ENCODE measurements around the gene SLC7A8. TPM values are rescaled to one million over a fixed set of nuclear protein-coding genes. Genes with fewer than 3 reads are reported as not detected.

Gene SLC7A8
- total RNA-seq, 3 donors from 2014 or later (not counting 1 experiment from before 2014, with no cell fraction given) = 0.42 to 1.2 (median 1.0) TPM

- no peak overlapping the region for H3K4me3 ChIP-seq (ENCODE audit: low read length)
- Mint-ChIP-seq H3K27me3 (ENCODE audit: low read depth in 2 of 2) (peaks cover 3 to 5% of the 10 kb centered on the region in 2 donors), H3K36me3 (no peaks in the 10 kb centered on the region), H3K4me3 (no peak overlapping the region), H3K9me3 (no peaks in the 10 kb centered on the region), H3K4me1 (no peaks in the 10 kb centered on the region), H3K27ac (no peak overlapping the region)
- no peak for TF ChIP-seq CTCF (IDR thresholded peaks at IDR 0.05)
- H3K36me3 ChIP-seq (ENCODE audit: control insufficient read depth, insufficient read depth, low read length) = no peaks in the 10 kb centered on the region
- ATAC-seq = no peak
- H3K27me3 ChIP-seq (ENCODE audit: control insufficient read depth, insufficient read depth, low read length) = no peaks in the 10 kb centered on the region
- H3K4me1 ChIP-seq (ENCODE audit: control insufficient read depth, insufficient read depth, low read length) = no peaks in the 10 kb centered on the region
- 82% methylated on average over 27 of the region's 28 CpGs for whole genome bisulfite sequencing (ENCODE audit: insufficient coverage)
- H3K27ac ChIP-seq (ENCODE audit: low read length) = no peak overlapping the region
- intact Hi-C loops (cut with micrococcal nuclease) = no loop called here
- no peaks in the 10 kb centered on the region for H3K9me3 ChIP-seq (ENCODE audit: control insufficient read depth, insufficient read depth, low read length)
- no peak for DNase-seq
Measured at GRCh38 chr14:23153851-23154796, 29.3 kb downstream of the SLC7A8 start.

DNA sequence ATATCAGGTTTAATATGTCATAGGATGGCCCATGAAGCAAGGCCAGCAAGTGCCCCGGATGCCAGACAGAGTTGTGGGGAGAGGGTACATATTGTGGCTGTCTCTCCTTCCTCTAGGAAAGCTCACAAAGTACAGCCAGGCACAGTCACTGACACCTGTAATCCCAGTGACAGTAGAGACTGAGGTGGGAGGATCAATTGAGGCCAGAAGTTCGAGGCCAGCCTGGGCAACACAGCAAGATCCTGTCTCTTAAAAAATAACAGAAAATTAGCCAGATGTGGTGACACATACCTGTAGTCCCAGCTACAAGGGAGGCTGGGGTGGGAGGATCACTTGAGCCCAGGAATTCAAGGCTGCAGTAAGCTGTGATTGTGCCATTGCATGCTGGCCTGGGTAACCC, 32.1 kb downstream of the SLC7A8 start:
- WGBS (ENCODE audit: insufficient coverage) = 84% methylated on average over 2 of the region's 2 CpGs
- Mint-ChIP-seq H3K36me3 (no peaks in the 10 kb centered on the region), H3K27me3 (ENCODE audit: low read depth in 2 of 2) (peaks cover 0 to 6% of the 10 kb centered on the region in 2 donors), H3K27ac (no peak overlapping the region), H3K4me3 (no peak overlapping the region), H3K4me1 (no peaks in the 10 kb centered on the region), H3K9me3 (no peaks in the 10 kb centered on the region)
- no peak for DNase-seq
- ATAC-seq = no peak
- no peak for TF ChIP-seq CTCF (IDR thresholded peaks at IDR 0.05)
- Histone ChIP-seq H3K36me3 (ENCODE audit: control insufficient read depth, insufficient read depth, low read length) (no peaks in the 10 kb centered on the region), H3K4me1 (ENCODE audit: control insufficient read depth, insufficient read depth, low read length) (no peaks in the 10 kb centered on the region), H3K27me3 (ENCODE audit: control insufficient read depth, insufficient read depth, low read length) (no peaks in the 10 kb centered on the region), H3K9me3 (ENCODE audit: control insufficient read depth, insufficient read depth, low read length) (no peaks in the 10 kb centered on the region), H3K4me3 (ENCODE audit: low read length) (no peak overlapping the region), H3K27ac (ENCODE audit: low read length) (no peak overlapping the region)
- intact Hi-C loops (cut with micrococcal nuclease) = no loop called here

- no peak for TF ChIP-seq CTCF (IDR thresholded peaks at IDR 0.05)
- Mint-ChIP-seq H3K4me3 (no peak overlapping the region), H3K27me3 (ENCODE audit: low read depth in 2 of 2) (peaks cover 0 to 6% of the 10 kb centered on the region in 2 donors), H3K27ac (no peak overlapping the region), H3K36me3 (no peaks in the 10 kb centered on the region), H3K9me3 (no peaks in the 10 kb centered on the region), H3K4me1 (no peaks in the 10 kb centered on the region)
- intact Hi-C loops (cut with micrococcal nuclease) = no loop called here
- Histone ChIP-seq H3K27me3 (ENCODE audit: control insufficient read depth, insufficient read depth, low read length) (no peaks in the 10 kb centered on the region), H3K4me3 (ENCODE audit: low read length) (no peak overlapping the region), H3K9me3 (ENCODE audit: control insufficient read depth, insufficient read depth, low read length) (no peaks in the 10 kb centered on the region), H3K27ac (ENCODE audit: low read length) (no peak overlapping the region), H3K4me1 (ENCODE audit: control insufficient read depth, insufficient read depth, low read length) (no peaks in the 10 kb centered on the region), H3K36me3 (ENCODE audit: control insufficient read depth, insufficient read depth, low read length) (no peaks in the 10 kb centered on the region)
- DNase-seq (no peak), ATAC-seq (no peak)
Measured at GRCh38 chr14:23149745-23150144, 33.7 kb downstream of the SLC7A8 start.

Measured in natural killer cell (primary cell).